ENCODE data around the gene OTOS. TPM values are rescaled to one million over a fixed set of nuclear protein-coding genes. Genes with fewer than 3 reads are reported as not detected.

Gene OTOS
- polyA plus RNA-seq, 4 donors = 0.21 to 0.55 (median 0.28) TPM

DNA sequence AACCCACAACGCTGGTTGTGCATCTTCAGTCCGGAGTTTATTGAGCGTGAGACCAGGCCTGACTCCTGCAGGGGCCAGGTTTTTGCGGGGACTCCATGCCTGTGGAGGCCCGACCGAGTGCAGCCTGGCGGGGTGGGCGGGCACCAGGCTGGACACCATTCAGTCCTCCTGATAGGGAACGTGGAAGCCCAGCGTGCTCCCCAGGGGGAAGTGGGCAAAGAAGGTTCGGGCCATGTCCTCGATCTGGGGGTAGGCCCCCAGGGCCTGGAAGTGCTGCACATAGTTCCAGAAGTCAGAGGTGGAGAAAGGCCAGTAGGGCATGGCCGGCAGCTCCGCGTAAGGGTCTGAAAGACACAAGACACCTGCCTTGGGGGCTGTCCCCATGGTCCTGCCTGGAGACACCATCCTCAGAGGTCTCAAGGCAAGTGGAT, 1.4 kb downstream of the OTOS start:
- no peak for DNase-seq (ENCODE audit: low read depth in 4 of 4, low spot score in 2 of 4)

DNA sequence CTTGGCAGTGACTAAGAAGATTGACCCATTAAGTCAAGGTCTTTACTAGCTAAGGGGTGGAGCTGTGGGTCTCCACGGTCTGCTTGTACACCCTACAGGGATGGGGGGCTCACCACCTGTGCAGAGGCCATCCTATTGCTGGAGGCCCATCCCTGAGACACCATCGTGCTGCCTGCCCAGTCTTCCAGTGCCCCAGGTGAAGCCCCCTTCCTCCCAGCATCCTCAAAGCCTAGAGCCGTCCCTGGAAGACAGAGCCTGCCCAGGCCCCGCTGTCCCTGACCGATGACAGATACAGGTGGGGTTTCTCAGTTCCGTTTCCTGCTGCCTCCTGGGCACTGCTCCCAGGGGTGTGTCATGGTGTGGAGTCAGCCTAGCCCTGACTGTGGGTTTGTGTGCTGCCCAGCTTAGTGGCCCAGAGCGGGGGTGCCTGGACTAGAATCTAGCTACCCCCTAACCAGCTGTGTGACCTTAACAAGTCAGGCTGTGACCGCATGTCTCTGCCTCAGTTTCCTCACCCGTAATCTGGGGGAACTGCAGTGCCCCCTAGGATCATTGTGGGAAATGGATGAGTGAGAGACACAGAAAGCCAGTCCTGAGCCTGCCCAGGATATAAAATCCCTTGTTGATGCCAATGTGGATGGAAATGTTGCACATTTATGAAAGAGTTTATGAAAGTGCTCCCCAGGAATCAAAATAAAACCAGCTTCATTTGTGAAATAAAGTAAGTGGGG, 2.0 kb downstream of the OTOS start:
- DNase-seq (ENCODE audit: low read depth in 4 of 4, low spot score in 2 of 4) = no peak

DNA sequence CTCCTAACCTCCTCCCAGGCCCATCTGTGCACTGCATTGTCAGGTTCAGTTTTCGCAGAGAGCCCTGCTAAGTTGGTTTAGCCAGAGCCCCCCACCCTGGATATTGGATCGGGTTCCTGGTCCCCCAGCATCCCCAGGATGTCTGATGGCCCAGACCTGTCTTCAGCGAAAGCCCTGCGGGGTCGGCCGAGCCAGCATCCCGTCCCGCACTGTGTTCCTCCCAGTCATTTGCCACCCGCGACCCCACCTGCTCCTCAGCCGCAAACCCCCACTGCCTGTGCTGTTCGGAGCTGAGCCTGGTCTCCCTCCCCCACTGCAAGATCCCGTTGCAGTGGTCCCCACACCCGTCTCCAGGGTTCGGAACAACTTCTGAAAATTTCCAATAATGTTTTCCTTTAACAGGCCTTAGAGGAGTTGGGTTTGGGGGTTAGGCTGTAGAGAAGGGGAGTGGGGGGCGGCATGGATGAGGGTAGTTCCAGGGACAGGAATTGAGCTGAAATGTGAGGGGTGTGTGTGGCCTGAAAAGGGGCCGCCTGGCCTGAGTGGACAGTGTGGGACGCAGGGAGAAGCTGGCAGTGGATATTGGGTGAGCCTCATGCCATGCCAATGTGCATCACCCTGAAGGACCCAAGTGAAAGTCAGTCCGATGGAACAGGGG, 2.7 kb downstream of the OTOS start:
- no peak for DNase-seq (ENCODE audit: low read depth in 4 of 4, low spot score in 2 of 4)

DNA sequence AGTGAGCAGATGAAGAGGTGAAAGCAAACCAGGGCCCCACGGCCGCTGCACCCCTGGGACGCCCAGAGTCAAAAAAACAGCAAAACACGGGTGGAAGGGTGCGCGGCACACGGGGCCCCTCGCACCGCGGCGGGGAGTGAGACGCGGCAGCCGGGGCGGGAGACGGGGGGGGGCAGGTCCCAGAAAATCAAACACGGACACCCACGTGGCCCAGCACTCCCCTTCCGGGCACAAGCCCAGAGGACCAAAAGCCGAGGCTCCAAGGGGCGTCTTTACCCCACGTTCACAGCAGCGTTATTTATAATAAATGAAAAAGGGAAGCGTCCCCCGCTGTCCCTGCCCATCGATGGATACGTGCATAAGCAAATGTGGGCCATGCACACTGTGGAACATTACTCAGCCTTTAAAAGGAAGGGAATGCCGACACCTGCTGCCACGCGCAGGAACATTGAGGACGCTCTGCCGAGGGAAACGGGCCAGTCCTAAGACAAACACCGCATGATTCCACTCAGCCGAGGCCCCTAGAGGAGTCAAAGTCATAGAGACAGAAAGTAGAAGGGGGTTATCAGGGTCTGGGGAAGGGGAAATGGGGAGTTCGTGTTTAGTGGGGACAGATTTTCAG, 3.7 kb downstream of the OTOS start:
- DNase-seq (ENCODE audit: low read depth in 4 of 4, low spot score in 2 of 4) = no peak

DNA sequence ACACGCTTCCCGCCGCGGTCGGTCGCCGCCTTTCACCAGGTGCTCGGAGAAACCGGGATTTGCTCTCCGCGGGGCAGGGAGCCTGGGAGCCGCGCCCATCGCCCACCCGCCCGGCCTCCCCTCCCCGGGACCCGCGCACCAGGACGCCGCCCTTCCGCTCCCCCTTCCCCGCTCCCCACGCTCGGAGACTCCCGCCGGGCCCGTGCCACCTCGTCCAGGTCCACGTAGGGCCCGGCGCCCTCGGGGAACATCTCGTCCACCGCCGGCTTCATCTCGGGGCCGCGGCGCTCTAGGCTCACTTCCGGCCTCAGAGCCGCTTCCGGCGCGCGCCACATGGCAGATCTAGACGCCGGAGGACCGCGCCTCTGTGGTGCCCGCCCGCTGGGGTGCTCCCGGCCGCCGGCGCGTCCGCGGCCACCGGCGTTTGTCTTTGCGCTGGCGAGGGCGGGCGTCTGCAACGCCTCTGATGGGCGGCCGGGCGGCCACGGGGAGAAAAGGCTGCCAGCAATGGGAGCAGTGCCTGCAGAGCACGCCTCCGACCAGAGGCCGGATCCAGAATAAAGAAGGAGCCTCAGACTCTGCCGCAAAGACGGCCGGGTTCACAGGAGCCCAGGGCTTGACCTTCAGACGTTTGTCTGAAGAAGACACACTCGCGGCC, 4.3 kb downstream of the OTOS start, which contains the start of gene COPS9:
TSS of gene COPS9 (minus strand) at position 293 of the 658 bp plus-strand sequence. CDS start at position 272, 21 bp downstream.
- peak in 3 of 4 donors; percentile 69 to 74 (median 72) for DNase-seq (ENCODE audit: low read depth in 4 of 4, low spot score in 2 of 4)

DNA sequence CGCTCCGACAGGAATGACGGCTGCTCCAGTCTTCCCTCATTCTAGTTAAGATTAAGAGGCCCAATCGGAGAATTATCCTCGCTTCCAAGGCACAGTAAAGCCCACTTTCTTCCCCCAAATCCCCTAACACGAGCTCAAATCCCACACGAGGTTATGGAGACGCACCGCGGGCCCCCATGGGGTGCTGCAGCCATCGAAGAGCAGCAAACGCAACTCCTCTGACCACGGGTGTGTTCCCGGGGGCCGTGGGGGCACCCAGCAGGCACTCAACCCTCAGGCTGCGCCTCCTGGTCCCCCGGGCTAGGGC, 4.8 kb downstream of the OTOS start:
- no peak for DNase-seq (ENCODE audit: low read depth in 4 of 4, low spot score in 2 of 4)

DNA sequence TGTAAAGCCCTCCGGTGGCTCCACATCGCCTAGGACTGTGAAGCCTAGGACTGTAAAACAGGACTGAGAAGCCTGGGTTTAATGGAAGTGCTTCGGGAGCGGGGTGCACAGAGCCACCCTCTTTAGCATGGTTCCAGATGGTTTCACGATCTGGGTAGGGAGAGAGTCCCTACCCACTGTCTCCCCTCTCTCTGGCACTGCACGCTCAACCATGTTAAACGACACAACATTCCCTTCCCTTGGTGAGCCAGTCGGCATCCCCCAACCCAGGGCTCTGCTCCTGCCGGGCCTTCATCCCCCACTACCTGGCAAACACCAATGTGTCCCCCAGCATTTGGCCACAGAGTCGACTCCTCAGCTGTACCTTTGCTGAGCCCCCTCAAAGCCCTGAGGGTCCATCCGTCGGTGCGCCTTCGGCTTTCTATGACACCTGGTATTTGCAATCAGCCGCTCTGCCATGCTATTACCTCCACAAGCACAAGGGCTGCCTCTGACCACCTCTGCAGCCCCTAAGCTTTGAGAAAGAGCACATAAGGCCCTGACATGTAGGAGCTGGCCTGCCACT, 5.4 kb downstream of the OTOS start:
- DNase-seq (ENCODE audit: low read depth in 4 of 4, low spot score in 2 of 4) = no peak

DNA sequence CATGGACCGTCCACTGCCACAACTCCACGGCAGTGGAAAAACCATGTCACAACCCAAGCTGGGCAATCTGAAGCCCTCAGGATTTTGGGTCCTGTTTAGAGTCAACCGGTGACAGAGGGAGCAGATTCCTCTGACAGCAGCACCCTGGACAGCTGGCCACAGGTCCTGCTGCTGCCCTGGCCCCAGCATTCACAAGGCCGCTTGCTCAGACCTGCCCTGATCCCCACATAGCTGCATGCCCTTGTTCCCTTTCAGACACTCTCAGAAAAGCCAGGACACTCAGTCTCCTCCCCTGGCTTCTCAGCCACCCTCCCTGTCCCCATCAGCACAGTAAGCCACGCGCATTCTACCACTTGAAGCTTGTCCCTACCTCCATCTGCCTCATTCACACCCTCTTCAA, 6.0 kb downstream of the OTOS start:
- no peak for DNase-seq (ENCODE audit: low read depth in 4 of 4, low spot score in 2 of 4)

DNA sequence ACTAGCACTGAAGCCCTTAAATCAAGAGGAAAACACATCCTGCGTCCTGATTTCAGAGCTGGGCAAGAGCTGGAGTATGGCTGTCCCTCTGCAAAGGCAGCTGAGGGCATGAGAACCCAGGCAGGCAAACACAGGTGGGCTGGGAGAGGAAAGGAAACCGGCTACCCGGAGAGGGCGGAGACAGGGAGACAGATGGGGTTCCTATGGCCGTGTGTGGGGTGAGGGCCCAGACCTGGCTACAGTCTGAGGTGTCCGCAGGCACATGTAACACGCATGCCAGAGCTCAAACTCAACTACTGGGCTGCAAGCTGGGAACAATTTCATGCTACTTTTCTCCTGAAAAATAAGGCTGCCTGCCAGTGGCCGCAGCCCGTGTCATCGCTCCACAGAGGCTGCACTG, 7.1 kb downstream of the OTOS start:
- no peak for DNase-seq (ENCODE audit: low read depth in 4 of 4, low spot score in 2 of 4)

DNA sequence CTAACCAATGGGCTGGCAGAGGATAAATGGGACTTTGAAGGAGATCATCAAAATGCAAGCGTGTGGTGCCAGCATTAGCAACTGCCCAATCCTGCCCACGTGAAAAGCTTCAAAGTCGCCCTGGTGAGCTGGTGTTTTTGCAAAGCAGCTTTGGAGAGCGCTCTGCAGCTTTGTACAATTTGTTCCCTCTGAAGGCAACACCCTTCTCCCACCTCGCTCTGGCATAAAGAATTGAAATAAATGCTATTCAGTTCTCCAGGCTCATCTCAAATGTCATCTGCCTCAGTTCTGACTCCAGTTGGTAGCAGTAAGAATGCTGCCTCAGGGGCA, 7.8 kb downstream of the OTOS start:
- DNase-seq (ENCODE audit: low read depth in 4 of 4, low spot score in 2 of 4) = no peak

DNA sequence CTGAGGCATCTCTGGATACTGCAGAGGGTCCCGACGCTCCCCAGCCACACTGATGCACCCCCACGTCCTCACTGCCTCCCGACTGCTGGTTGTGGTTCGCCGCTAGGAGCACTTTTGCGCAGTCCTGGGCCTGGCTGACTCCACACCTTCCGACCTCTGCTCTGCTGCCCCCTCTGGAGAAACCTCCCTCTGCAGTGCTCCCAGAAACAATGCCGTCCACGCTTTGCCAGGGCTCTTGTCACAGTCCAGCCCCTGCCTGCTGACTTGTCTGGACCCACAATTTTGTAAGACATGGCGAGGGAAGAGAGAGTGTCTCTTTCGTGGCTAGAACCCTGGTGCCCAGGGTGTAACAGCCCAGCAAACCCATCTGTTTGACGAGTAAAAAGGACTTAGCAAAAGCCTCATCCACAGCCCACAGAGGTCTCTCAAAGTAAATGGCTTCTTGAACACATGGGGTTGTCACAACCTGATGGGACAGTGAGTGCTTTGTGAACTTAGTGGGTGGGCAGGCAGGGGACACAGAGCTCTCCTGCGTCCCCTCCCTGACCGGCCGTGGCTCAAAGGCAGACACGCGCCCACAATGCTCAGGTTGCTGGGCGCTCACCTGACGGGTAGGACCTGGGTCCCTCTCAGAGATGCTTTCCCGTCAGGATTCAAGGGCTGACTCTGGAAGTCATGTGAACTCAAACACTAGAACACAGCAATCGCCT, 8.4 kb downstream of the OTOS start:
- DNase-seq (ENCODE audit: low read depth in 4 of 4, low spot score in 2 of 4) = no peak

DNA sequence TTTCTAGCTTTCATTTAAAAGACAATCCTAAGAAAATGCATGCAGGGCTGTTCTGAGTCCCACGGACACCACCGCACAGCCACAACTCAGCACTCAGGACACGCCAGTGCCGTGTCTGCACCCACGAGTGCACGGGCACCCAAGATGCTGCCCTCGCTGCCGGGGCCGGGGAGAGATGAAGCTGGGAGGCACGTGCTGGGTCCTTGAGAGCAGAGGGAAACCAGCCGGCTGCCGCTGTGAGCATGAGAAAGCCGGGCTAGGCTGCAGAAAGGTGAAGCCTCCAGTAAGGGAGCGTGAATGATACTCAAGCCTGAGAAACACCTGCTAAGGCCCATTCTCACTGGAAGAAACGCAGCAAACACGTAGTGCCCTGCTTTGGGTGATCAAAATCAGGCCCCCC, 9.2 kb downstream of the OTOS start:
- DNase-seq (ENCODE audit: low read depth in 4 of 4, low spot score in 2 of 4) = no peak

DNA sequence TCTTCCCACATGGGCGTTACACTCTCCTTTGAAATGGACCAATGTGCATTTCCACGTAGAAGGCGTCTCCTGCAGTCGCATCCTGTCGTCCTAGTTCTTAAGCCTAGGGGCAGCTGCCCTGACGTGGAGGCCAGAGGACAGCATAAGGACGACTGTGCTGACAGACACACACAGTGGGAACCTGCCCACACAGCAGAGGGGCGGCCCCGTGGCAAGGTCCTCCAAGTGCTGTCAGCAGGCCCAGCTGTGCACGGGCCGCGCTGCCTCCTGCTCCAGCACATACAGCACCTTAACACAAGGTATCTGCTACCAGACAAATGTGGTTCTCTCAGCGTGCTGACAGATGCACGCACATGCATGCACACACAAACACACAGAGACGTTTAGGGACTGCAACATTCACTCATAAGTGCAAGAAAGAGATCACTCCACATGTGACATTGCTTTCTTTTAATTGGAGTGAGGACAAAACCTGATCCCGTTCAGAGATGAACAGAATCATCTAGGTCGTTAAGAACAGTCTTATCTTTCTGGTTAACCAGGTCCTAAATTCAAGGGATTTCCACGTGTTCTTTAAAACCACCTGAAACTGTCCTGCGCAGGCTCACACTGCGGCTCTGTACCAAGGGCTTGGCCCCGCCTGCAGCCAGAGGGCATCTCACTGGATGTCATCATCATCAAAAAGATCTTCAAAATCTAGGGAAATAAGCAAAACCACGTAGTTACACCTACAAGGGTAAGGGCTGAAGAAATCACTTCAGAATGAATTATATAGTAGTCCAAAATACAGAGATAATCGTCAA, 9.9 kb downstream of the OTOS start:
- DNase-seq (ENCODE audit: low read depth in 4 of 4, low spot score in 2 of 4) = no peak

DNA sequence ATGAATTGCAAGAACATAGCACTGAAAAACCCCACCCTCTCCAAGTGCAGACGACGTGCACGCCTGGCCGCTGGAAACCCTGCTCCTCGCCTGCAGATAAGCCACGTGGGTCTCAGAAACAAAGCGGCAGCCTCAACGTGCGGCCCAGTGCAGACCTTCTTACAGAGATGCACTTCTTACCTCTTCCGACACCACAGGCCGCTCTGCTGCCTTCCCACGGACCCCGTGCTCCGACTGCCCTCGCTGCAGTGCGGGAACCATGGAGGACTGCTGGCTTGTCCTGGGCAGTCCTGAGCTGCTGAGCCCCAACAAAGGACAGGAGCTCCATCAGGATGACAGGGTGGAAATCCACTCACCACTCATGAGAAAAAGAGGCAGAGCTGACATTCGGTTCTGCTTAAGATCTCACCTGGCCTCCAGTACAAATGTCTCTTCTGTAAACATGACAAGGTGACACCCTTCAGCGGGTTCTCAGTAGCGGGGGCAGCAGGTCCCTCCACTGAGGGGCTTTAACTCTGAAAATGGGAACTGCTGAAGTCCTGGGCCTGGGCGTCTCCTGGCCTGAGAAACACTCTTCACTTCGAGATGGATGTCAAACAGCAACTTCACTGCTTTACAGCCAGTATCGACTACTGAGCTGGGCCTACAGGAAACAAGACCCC, 10.6 kb downstream of the OTOS start:
- no peak for DNase-seq (ENCODE audit: low read depth in 4 of 4, low spot score in 2 of 4)

DNA sequence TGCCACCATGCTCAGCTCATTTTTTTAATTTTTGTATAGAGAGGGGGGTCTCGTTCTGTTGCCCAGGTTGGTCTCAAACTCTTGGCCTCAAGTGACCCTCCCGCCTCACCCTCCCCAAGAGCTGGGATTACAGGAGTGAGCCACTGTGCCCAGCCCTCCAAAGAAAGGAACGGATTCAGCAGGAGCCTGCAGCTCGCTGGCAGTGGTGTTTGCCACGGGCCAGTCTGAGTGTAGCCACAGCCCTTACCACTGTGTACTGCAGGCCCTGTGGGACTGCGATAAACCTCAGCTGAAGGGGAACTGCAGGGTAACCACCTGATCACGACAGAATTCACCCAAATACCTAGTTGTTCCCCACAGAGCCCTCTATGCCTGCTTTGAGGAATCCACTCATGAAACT, 11.1 kb downstream of the OTOS start:
- no peak for DNase-seq (ENCODE audit: low read depth in 4 of 4, low spot score in 2 of 4)

DNA sequence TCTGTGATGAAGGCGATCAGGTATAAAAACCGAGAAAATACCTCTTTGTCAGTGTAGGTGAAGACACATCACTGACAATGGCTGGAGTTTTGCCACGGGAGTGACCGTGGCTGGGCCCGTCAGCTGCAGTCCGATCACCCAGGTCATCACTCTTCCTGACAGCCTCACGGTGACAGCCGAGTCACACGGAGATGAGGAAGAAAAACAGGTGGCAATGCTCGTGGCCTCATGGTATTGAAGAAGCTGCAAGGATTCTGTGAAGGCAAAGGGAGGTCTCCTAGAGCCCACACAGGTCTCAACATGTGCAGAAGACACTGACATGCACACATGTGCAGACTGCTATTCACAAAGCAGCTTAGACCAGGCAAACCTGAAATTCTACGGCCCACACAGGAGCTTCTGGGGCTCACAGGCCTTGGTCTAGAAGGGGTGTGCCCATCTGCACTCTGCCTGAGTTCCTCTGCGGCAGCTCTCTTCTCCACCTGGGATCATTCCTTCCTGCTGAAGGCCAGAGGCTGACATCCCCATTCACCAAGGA, 11.8 kb downstream of the OTOS start:
- DNase-seq (ENCODE audit: low read depth in 4 of 4, low spot score in 2 of 4) = no peak

DNA sequence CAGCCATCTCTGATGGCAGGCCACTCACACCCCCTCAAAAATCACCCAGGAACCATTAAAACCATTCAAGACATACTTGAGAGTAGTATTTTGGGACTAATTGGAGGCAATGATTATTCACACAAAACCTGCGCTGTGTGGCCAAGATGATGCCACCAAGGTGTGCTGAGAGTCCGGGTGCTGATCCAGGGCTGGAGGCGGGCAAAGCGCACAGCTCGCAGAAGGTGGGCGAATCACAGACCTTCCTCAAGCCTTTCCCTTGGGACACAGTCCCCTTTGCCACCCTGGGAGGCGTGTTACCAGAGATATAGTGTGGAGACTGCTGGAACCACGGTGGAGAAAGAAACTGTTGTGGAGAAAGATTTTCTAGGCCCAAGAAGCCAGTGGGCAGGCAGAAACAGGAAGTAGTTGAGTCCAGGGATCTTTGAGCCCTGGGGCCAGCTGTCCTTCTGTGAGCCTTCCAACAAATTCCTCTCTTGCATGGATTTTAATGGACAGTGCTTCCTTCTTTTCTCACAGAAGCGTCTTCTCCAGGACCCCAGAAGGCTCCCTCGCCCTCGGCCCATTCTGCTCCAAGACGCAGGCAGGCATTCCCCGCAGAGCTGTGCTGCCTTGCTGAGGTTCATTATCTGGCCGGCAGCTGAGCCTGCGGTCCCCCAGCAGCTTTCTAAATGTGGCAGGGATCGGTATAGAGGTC, 12.4 kb downstream of the OTOS start:
- DNase-seq (ENCODE audit: low read depth in 4 of 4, low spot score in 2 of 4) = no peak

DNA sequence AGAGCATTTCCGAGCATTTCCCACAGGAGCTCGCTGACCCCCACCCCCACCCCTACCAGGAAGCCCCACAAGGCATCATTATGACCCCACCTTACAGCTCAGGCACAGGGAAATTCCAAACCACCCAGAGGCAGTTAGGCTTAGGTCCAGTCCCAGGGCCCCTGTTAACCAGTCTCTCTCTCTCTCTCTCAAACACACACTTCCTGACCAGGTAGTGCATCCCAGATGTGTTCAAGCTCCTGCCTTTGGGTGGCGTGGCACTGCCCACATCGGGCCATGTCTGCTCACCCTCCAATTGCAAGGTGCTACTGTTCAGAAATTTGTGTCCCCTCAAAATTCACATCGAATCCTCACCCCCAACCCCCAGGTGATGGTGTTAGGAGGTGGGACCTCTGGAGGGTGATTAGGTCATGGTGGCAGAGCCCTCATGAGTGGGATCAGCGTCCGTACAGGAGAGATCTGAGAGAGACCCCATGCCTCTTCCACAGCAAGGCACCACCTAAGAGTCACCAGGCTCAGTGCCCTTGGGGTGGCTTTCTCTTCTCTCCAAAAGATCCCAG, 13.2 kb downstream of the OTOS start:
- no peak for DNase-seq (ENCODE audit: low read depth in 4 of 4, low spot score in 2 of 4)
